HG03565 (cell line): ENCODE measurements around the gene CHPT1.

ENCODE experiments used
- ATAC-seq: cut with Tn5 transposase; IDR thresholded peaks from one replicate; pipeline ENCODE4 v1.9.1; 2021; ENCODE audit warnings: mild to moderate bottlenecking, moderate library complexity; ENCODE audit not compliant: unreplicated experiment

CHPT1 gene

GRCh38 chr12:101761350-101761749 is 63.9 kb downstream of the CHPT1 start:
- no peak for ATAC-seq

- ATAC-seq = no peak
These were observed 64.3 kb downstream of the CHPT1 start for GRCh38 chr12:101761781-101762180.

GRCh38 chr12:101763246-101763931 is 65.9 kb downstream of the CHPT1 start:
- no peak for ATAC-seq

GRCh38 chr12:101764051-101764792 is 66.8 kb downstream of the CHPT1 start:
- ATAC-seq = no peak

- no peak for ATAC-seq
These were observed 70.1 kb downstream of the CHPT1 start for GRCh38 chr12:101767537-101767936.

- ATAC-seq = no peak
These were observed 71.3 kb downstream of the CHPT1 start for GRCh38 chr12:101768781-101769180.

GRCh38 chr12:101769865-101770264 is 72.4 kb downstream of the CHPT1 start:
- no peak for ATAC-seq

GRCh38 chr12:101772012-101772775 is 74.8 kb downstream of the CHPT1 start:
- ATAC-seq = no peak

GRCh38 chr12:101773650-101774162 is 76.3 kb downstream of the CHPT1 start:
- ATAC-seq = peak; percentile 72

- ATAC-seq = no peak
These were observed 78.4 kb downstream of the CHPT1 start for GRCh38 chr12:101775816-101776215.

- no peak for ATAC-seq
These were observed 80.0 kb downstream of the CHPT1 start for GRCh38 chr12:101777485-101777884.

- no peak for ATAC-seq
These were observed 80.5 kb downstream of the CHPT1 start for GRCh38 chr12:101777978-101778377.
